ENCODE data around the gene ITGBL1.

GRCh38 chr13:101751488-101751887 lies 299.0 kb downstream of the ITGBL1 start:
- no peak for TF ChIP-seq POLR2A (IDR thresholded peaks at IDR 0.05; ENCODE audit: control extremely low read depth in 1 of 2, low read depth in 2 of 2, low read length in 2 of 2)
- no peak for TF ChIP-seq ATF2 (IDR thresholded peaks at IDR 0.05; ENCODE audit: low read length)
- no peak for TF ChIP-seq JUND (IDR thresholded peaks at IDR 0.05; ENCODE audit: low read length)
- TF ChIP-seq, protein P1, sequence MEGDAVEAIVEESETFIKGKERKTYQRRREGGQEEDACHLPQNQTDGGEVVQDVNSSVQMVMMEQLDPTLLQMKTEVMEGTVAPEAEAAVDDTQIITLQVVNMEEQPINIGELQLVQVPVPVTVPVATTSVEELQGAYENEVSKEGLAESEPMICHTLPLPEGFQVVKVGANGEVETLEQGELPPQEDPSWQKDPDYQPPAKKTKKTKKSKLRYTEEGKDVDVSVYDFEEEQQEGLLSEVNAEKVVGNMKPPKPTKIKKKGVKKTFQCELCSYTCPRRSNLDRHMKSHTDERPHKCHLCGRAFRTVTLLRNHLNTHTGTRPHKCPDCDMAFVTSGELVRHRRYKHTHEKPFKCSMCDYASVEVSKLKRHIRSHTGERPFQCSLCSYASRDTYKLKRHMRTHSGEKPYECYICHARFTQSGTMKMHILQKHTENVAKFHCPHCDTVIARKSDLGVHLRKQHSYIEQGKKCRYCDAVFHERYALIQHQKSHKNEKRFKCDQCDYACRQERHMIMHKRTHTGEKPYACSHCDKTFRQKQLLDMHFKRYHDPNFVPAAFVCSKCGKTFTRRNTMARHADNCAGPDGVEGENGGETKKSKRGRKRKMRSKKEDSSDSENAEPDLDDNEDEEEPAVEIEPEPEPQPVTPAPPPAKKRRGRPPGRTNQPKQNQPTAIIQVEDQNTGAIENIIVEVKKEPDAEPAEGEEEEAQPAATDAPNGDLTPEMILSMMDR (IDR thresholded peaks at IDR 0.05; ENCODE audit: control extremely low read depth in 1 of 3, insufficient read depth in 1 of 3, low read depth in 1 of 3, low read length in 3 of 3): no peak
- TF ChIP-seq USF2 (IDR thresholded peaks at IDR 0.05; ENCODE audit: low read length): no peak
- no peak for TF ChIP-seq GABPA (IDR thresholded peaks at IDR 0.05; ENCODE audit: borderline replicate concordance, insufficient read depth, low read length)
- no peak for TF ChIP-seq GTF2F1 (IDR thresholded peaks at IDR 0.05; ENCODE audit: borderline replicate concordance, low read depth, low read length)
